ENCODE results near the gene PREX1. TPM values are rescaled to one million over a fixed set of nuclear protein-coding genes. Genes with fewer than 3 reads are reported as not detected.

Gene PREX1
- total and polyA plus RNA-seq, 2 donors (not counting 3 experiments of a cell fraction or from before 2014, with no cell fraction given), result 51.3 to 72.9 TPM

DNA sequence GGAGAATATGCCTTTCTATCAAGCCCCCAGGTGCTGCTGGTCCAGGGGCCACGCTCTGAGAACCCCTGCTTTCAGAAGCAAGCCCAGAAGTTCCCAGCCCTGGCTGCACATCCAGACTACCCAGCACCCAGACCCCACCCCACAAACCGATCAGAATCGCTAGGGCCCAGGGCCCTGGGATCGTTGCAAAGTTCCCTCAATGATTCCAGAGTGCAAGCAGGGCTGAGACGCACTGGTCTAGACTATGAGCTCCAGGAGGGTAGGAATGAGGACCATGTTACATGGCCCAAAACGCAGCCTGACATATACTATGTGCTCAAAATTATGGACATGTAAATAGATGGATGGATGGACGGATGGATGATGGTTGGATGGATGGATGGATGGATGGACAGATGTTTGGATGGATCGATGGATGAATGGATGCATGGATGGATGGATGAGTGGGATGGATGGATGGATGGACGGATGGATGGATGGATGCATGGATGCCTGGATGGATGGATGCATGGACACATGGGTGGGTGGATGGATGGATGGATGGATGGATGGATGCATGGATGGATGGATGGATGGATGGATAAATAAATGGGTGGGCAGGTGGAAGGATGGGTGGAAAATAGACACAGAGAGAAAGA, 194.1 kb downstream of the PREX1 start:
- Histone ChIP-seq H3K9me1 (replicated peaks; ENCODE audit: control insufficient read depth, extremely low read depth, insufficient read depth, low read length) (no peaks in the 10 kb centered on the region), H3K9ac (replicated peaks; ENCODE audit: extremely low read depth, insufficient read depth, low read length) (no peak overlapping the region), H3K4me3 (replicated peaks in 1 of 3; ENCODE audit: insufficient read depth in 1 of 3, low read depth in 1 of 3, low read length in 3 of 3) (no peak overlapping the region), H3K4me2 (ENCODE audit: insufficient read depth, low read length) (no peak overlapping the region), H3K36me3 (ENCODE audit: control insufficient read depth in 2 of 2, extremely low read depth in 1 of 2, insufficient read depth in 2 of 2, low read length in 2 of 2) (peaks cover 0 to 40% of the 10 kb centered on the region in 2 experiments), H4K20me1 (replicated peaks; ENCODE audit: control insufficient read depth, extremely low read depth, insufficient read depth, low read length) (no peaks in the 10 kb centered on the region), H3K9me3 (replicated peaks; ENCODE audit: control insufficient read depth, insufficient read depth, low read length) (no peaks in the 10 kb centered on the region), H3K27ac (ENCODE audit: insufficient read depth, low read depth, low read length) (no peak overlapping the region), H3K4me1 (ENCODE audit: control insufficient read depth, extremely low read depth, insufficient read depth, low read length) (peaks cover 14% of the 10 kb centered on the region), H3K27me3 (ENCODE audit: control insufficient read depth in 2 of 2, insufficient read depth in 2 of 2, low read length in 2 of 2) (no peaks in the 10 kb centered on the region), H3K79me2 (ENCODE audit: control insufficient read depth, insufficient read depth, low read length) (no peaks in the 10 kb centered on the region), H2AFZ (ENCODE audit: low read depth, low read length) (no peak overlapping the region)
- BruUV-seq (replicated peaks), result no TSS peak
- FAIRE-seq, result no peak
- intact Hi-C loops (cut with micrococcal nuclease) (no loop called here), dilution Hi-C loops (cut with MboI; ENCODE audit: extremely low pct_ligation_motif_present, low sequenced_read_pairs) (no loop called here)
- no peak for TF ChIP-seq POLR2A (IDR thresholded peaks at IDR 0.05; ENCODE audit: low read depth, low read length)
- TF ChIP-seq POLR2AphosphoS5 (IDR thresholded peaks at IDR 0.05; ENCODE audit: insufficient read depth, low read depth, low read length), result no peak
- TF ChIP-seq JUN (IDR thresholded peaks at IDR 0.05; ENCODE audit: borderline replicate concordance, insufficient read depth, insufficient read length, low read depth), result no peak
- TF ChIP-seq MYC (IDR thresholded peaks at IDR 0.05; ENCODE audit: low read depth, low read length), result no peak
- TF ChIP-seq EZH2 (IDR thresholded peaks at IDR 0.05; ENCODE audit: borderline replicate concordance, low read depth, low read length, severe bottlenecking), result no peak
- TF ChIP-seq FOS (IDR thresholded peaks at IDR 0.05; ENCODE audit: borderline replicate concordance, insufficient read depth, low read length), result no peak
- TF ChIP-seq, protein P1, sequence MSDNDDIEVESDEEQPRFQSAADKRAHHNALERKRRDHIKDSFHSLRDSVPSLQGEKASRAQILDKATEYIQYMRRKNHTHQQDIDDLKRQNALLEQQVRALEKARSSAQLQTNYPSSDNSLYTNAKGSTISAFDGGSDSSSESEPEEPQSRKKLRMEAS (IDR thresholded peaks at IDR 0.05; ENCODE audit: insufficient read depth, insufficient read length), result no peak
- TF ChIP-seq CTCF (IDR thresholded peaks at IDR 0.05; ENCODE audit: extremely low read depth in 1 of 2, insufficient read depth in 1 of 2, low read depth in 1 of 2, low read length in 2 of 2), result no peak
- DNase-seq (ENCODE audit: low read depth, low spot score), result no peak
- POLR2A ChIA-PET, result no interaction called here
- CTCF ChIA-PET, result interaction anchor here (2.2 kb wide), 1 partner anchor 13 kb away, joined by 11 read pairs; no protein-coding TSS in a partner anchor
